NT2/D1 (cell line): ENCODE data around the gene WFDC5.
"Not testable (repeated sequence)": the region's sequence is repeated elsewhere in the genome, so short reads cannot be mapped to it uniquely, and the experiment has no call there.

Source experiments
- DNase-seq: peaks from one replicate; pipeline ENCODE4 v3.0.0-alpha.2; 2011; ENCODE audit warnings: low read depth, low spot score
- H3K27me3 ChIP-seq: 2 replicates; pipeline ENCODE4 v1.6.0; 2011; ENCODE audit warnings: mild to moderate bottlenecking; ENCODE audit not compliant: insufficient read length, insufficient read depth
- H3K36me3 ChIP-seq: 2 replicates; pipeline ENCODE4 v1.6.1; 2011; ENCODE audit warnings: mild to moderate bottlenecking, low read length, mixed read lengths; ENCODE audit not compliant: insufficient read depth, insufficient read length
- H3K4me1 ChIP-seq: 2 replicates; pipeline ENCODE4 v1.5.1; 2011; ENCODE audit not compliant: insufficient read depth, insufficient read length
- H3K4me3 ChIP-seq: 2 replicates; pipeline ENCODE4 v1.5.1; 2011; ENCODE audit warnings: low read depth; ENCODE audit not compliant: insufficient read length
- H3K9ac ChIP-seq: 2 replicates; pipeline ENCODE4 v1.6.0; 2011; ENCODE audit warnings: low read depth; ENCODE audit not compliant: insufficient read length
- H3K9me3 ChIP-seq: 2 replicates; pipeline ENCODE4 v1.5.1; 2011; ENCODE audit warnings: mild to moderate bottlenecking, low read length; ENCODE audit not compliant: insufficient read depth
- SUZ12 ChIP-seq: IDR thresholded peaks from 2 replicates; pipeline ENCODE4 v1.6.1; 2011; ENCODE audit not compliant: insufficient read length, insufficient read depth; ENCODE audit errors: extremely low read depth
- YY1 ChIP-seq: IDR thresholded peaks from 2 replicates; pipeline ENCODE4 v1.6.1; 2011; ENCODE audit not compliant: insufficient read length, insufficient read depth
- ZNF274 ChIP-seq: IDR thresholded peaks from 2 replicates; pipeline ENCODE4 v1.6.1; 2011; ENCODE audit warnings: mild to moderate bottlenecking, low read depth, low read length

Gene WFDC5

GRCh38 chr20:45064812-45065211 is 50.2 kb downstream of the WFDC5 start:
- TF ChIP-seq YY1: no peak
- TF ChIP-seq SUZ12: no peak
- TF ChIP-seq ZNF274: no peak
- Histone ChIP-seq H3K4me3 (no peak overlapping the region), H3K4me1 (no peaks in the 10 kb centered on the region), H3K9ac (no peak overlapping the region), H3K36me3 (peaks cover 3% of the 10 kb centered on the region), H3K27me3 (no peaks in the 10 kb centered on the region), H3K9me3 (no peaks in the 10 kb centered on the region)
- no peak for DNase-seq

- H3K9me3 ChIP-seq, H3K27me3 ChIP-seq, H3K4me1 ChIP-seq, H3K36me3 ChIP-seq, DNase-seq, H3K4me3 ChIP-seq, H3K9ac ChIP-seq: not testable (repeated sequence)
Observed at GRCh38 chr20:45063107-45063506, 51.9 kb downstream of the WFDC5 start.

DNA sequence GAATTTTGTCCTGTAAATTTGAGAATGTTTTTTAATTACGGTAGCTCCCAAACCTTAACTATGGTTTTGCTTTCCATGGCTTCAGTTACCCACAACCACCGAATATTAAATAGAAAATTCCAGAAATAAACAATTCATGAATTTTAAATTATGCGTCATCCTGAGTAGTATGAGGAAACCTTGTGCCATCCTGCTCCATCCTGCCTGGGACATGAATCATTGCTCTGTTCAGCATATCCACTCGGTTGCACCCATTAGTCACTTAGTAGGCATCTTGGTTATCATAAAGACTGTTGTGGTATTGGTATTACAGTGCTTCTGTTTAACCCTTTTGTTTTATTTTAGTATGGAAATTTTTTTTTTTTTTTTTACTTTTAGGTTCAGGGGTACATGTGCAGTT is 53.7 kb downstream of the WFDC5 start:
- H3K4me1 ChIP-seq: no peaks in the 10 kb centered on the region
- H3K9me3 ChIP-seq: no peaks in the 10 kb centered on the region
- no peak overlapping the region for H3K9ac ChIP-seq
- H3K27me3 ChIP-seq: no peaks in the 10 kb centered on the region
- peaks cover 6% of the 10 kb centered on the region for H3K36me3 ChIP-seq
- no peak overlapping the region for H3K4me3 ChIP-seq
- DNase-seq: no peak
- TF ChIP-seq SUZ12: no peak
- no peak for TF ChIP-seq ZNF274

DNA sequence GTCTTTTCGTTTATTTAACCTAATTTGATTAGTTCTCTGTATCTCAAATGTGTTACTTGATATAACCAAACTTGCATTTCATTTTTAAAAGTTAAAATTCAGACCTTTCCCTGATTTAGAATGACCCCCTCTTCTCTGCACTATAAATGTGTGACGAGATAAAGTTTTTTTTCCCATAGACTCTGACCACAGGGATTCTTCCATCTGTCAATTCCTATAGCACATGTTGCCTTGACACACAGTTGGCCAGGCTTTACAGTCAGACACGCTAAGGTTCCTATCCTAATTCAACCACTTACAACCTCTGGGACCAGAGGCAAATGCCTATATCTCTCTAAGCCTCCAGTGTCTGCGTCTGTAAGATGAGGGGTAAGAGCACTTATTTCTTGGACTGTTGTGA is 54.7 kb downstream of the WFDC5 start:
- peaks cover 6% of the 10 kb centered on the region for H3K36me3 ChIP-seq
- DNase-seq: no peak
- no peaks in the 10 kb centered on the region for H3K4me1 ChIP-seq
- H3K9ac ChIP-seq: no peak overlapping the region
- no peak overlapping the region for H3K4me3 ChIP-seq
- no peaks in the 10 kb centered on the region for H3K9me3 ChIP-seq
- H3K27me3 ChIP-seq: no peaks in the 10 kb centered on the region
- TF ChIP-seq SUZ12 (no peak), ZNF274 (no peak), YY1 (no peak)
